ENCODE results near the gene APOBR. TPM values are rescaled to one million over a fixed set of nuclear protein-coding genes. Genes with fewer than 3 reads are reported as not detected.
A peak's percentile ranks its signal among the peaks of the same experiment; 100 is the strongest.

Gene APOBR
- total and polyA plus RNA-seq, 2 of the 13 experiments (the other 11 are each of a cell fraction or from before 2014, with no cell fraction given), result 0.03 TPM; not detected in 1

- no peak for TF ChIP-seq RELA (CRISPR knock-in tag; IDR thresholded peaks at IDR 0.05)
- TF ChIP-seq IKZF1 (IDR thresholded peaks at IDR 0.05), result no peak
- TF ChIP-seq ZNF121 (CRISPR knock-in tag; IDR thresholded peaks at IDR 0.05), result no peak; the same call in 1 of the 2 replicates
- TF ChIP-seq TCF12 (IDR thresholded peaks at IDR 0.05), result no peak
- TF ChIP-seq TCF12 (CRISPR knock-in tag; IDR thresholded peaks at IDR 0.05), result no peak
- TF ChIP-seq ATRX (CRISPR knock-in tag; IDR thresholded peaks at IDR 0.05; ENCODE audit: borderline replicate concordance), result no peak
- TF ChIP-seq ZNF713 (CRISPR knock-in tag; IDR thresholded peaks at IDR 0.05), result no peak
- no peak for TF ChIP-seq POLR2AphosphoS2 (IDR thresholded peaks at IDR 0.05; ENCODE audit: low read depth, low read length)
- peak; percentile 22; the same call in 1 of the 2 replicates for TF ChIP-seq ZNF710 (CRISPR knock-in tag; IDR thresholded peaks at IDR 0.05; ENCODE audit: borderline replicate concordance)
- TF ChIP-seq HNF4G (IDR thresholded peaks at IDR 0.05; ENCODE audit: borderline replicate concordance, low read depth, low read length), result no peak
- no peak for TF ChIP-seq HNF4G (CRISPR knock-in tag; IDR thresholded peaks at IDR 0.05; ENCODE audit: borderline replicate concordance, low read depth)
- no peak for TF ChIP-seq ZNF260 (CRISPR knock-in tag; IDR thresholded peaks at IDR 0.05; ENCODE audit: borderline replicate concordance, low read depth)
- peak; percentile 20; the same call in 1 of the 2 replicates for TF ChIP-seq ZFY (CRISPR knock-in tag; IDR thresholded peaks at IDR 0.05)
- TF ChIP-seq ZNF337 (CRISPR knock-in tag; IDR thresholded peaks at IDR 0.05; ENCODE audit: borderline replicate concordance, low read depth), result no peak
- no peak for TF ChIP-seq MTA3 (CRISPR knock-in tag; IDR thresholded peaks at IDR 0.05)
- TF ChIP-seq ZNF333 (CRISPR knock-in tag; IDR thresholded peaks at IDR 0.05; ENCODE audit: borderline replicate concordance), result no peak
- TF ChIP-seq ZNF136 (CRISPR knock-in tag; IDR thresholded peaks at IDR 0.05; ENCODE audit: low read depth), result no peak
- no peak for TF ChIP-seq MEIS2 (CRISPR knock-in tag; IDR thresholded peaks at IDR 0.05)
- peak; percentile 45 for TF ChIP-seq GFI1 (CRISPR knock-in tag; IDR thresholded peaks at IDR 0.05; ENCODE audit: borderline replicate concordance)
- no peak for TF ChIP-seq CENPT (CRISPR knock-in tag; IDR thresholded peaks at IDR 0.05; ENCODE audit: low read depth)
- 0 out of 2 replicates have a peak, but pooled peaks have one; percentile 31 for TF ChIP-seq LCORL (IDR thresholded peaks at IDR 0.05)
- TF ChIP-seq LCORL (CRISPR knock-in tag; IDR thresholded peaks at IDR 0.05), result peak; percentile 60; the same call in 1 of the 2 replicates
- no peak for TF ChIP-seq TFDP2 (CRISPR knock-in tag; IDR thresholded peaks at IDR 0.05)
- 0 out of 2 replicates have a peak, but pooled peaks have one; percentile 18 for TF ChIP-seq MEF2D (CRISPR knock-in tag; IDR thresholded peaks at IDR 0.05)
- no peak for TF ChIP-seq BCL3 (CRISPR knock-in tag; IDR thresholded peaks at IDR 0.05)
- no peak for TF ChIP-seq ATM (IDR thresholded peaks at IDR 0.05; ENCODE audit: borderline replicate concordance)
- no peak for TF ChIP-seq SYNCRIP (IDR thresholded peaks at IDR 0.05; ENCODE audit: insufficient read depth, low read depth, low read length)
These were observed 37.6 kb downstream of the APOBR start (continued) for GRCh38 chr16:28531777-28532744.

All from HepG2 (cell line).